IMR-90 (cell line): Measurements from ENCODE around the gene FDXR.

Experiments used
- POLR2A ChIP-seq: IDR thresholded peaks from 2 replicates; pipeline ENCODE4 v1.6.1; 2012; ENCODE audit warnings: mild to moderate bottlenecking, low read depth, low read length
- RFX5 ChIP-seq: IDR thresholded peaks from 2 replicates; pipeline ENCODE4 v1.8.0; 2012; ENCODE audit warnings: low read depth, mild to moderate bottlenecking, low read length, moderate library complexity
- TF ChIP-seq, protein P1 (sequence below): conservative IDR thresholded peaks from 2 replicates; pipeline ENCODE4 v1.5.1; 2012; ENCODE audit warnings: mild to moderate bottlenecking, low read depth, low read length, improper control_type of control experiment

DNA sequence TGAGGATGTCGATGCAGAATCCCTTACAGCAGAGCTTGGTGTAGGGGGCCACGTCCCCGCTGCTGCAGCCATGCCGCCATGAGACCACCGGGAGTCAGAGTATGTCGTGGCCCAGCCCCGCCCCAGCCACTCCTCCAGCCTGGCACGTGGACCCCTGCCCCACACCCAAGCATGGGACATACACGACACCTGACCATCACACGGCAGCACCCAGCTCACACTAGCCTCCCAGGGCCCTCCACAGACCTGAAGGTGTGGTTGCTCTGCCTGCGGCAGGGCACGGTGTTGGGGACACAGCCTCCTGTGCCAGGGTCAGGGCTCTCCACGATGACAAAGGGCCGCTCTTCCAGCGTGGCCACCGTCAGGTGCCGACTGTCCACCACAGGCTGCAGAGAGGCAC lies 22.5 kb downstream of the FDXR start:
- TF ChIP-seq, protein P1, sequence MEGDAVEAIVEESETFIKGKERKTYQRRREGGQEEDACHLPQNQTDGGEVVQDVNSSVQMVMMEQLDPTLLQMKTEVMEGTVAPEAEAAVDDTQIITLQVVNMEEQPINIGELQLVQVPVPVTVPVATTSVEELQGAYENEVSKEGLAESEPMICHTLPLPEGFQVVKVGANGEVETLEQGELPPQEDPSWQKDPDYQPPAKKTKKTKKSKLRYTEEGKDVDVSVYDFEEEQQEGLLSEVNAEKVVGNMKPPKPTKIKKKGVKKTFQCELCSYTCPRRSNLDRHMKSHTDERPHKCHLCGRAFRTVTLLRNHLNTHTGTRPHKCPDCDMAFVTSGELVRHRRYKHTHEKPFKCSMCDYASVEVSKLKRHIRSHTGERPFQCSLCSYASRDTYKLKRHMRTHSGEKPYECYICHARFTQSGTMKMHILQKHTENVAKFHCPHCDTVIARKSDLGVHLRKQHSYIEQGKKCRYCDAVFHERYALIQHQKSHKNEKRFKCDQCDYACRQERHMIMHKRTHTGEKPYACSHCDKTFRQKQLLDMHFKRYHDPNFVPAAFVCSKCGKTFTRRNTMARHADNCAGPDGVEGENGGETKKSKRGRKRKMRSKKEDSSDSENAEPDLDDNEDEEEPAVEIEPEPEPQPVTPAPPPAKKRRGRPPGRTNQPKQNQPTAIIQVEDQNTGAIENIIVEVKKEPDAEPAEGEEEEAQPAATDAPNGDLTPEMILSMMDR = no peak
- TF ChIP-seq RFX5 = no peak
- no peak for TF ChIP-seq POLR2A
